Activated CD8-positive, alpha-beta memory T cell treated with anti-CD3 and anti-CD28 coated beads, Interleukin-2, amount 10 ng/mL, durations not matched to agents 7 days and 5 days (primary cell): ENCODE measurements around the gene VPS8. TPM values are rescaled to one million over a fixed set of nuclear protein-coding genes. Genes with fewer than 3 reads are reported as not detected.

Experiments used
- ATAC-seq: fragments of 150-1000 bp; cut with Tn5 transposase; one replicate; pipeline ENCODE4 v1.10.0; 2021; ENCODE audit warnings: moderate library complexity
- CTCF ChIA-PET: fragments of 350-600 bp; sonication (Branson Sonifier 250); formaldehyde crosslinking; loops from one replicate; lab custom pipeline; 2021; ENCODE audit warnings: antibody characterized with exemption; lab: Charles Lee
- DNase-seq: peaks from one replicate; pipeline ENCODE4 v3.0.0-alpha.2; 2020
- H3K27ac Mint-ChIP-seq: one replicate; pipeline ENCODE4 v1.8.0; 2021; ENCODE audit warnings: mild to moderate bottlenecking, mixed read lengths
- H3K27me3 Mint-ChIP-seq: one replicate; pipeline ENCODE4 v1.8.0; 2021; ENCODE audit warnings: mixed read lengths
- H3K36me3 Mint-ChIP-seq: one replicate; pipeline ENCODE4 v1.8.0; 2021; ENCODE audit warnings: mild to moderate bottlenecking, mixed read lengths
- H3K4me1 Mint-ChIP-seq: one replicate; pipeline ENCODE4 v1.8.0; 2021; ENCODE audit warnings: mixed read lengths
- H3K4me3 Mint-ChIP-seq: one replicate; pipeline ENCODE4 v1.8.0; 2021; ENCODE audit warnings: mild to moderate bottlenecking, moderate library complexity, mixed read lengths
- H3K9me3 Mint-ChIP-seq: one replicate; pipeline ENCODE4 v1.8.0; 2022; ENCODE audit warnings: low read depth, mixed read lengths
- total RNA-seq, 2 experiments: library from RNA; stranded (reverse); gene quantifications; one replicate each; pipeline ENCODE4 v1.2.3, GENCODE V29; 2021

VPS8 gene
- total RNA-seq, 2 experiments from 2014 or later = 43.2 to 71.7 TPM

GRCh38 chr3:185057829-185058228, 245.9 kb downstream of the VPS8 start:
- Mint-ChIP-seq H3K27ac (no peak overlapping the region), H3K4me1 (no peaks in the 10 kb centered on the region), H3K36me3 (peaks cover 27% of the 10 kb centered on the region), H3K27me3 (no peaks in the 10 kb centered on the region), H3K9me3 (peaks cover 12% of the 10 kb centered on the region), H3K4me3 (no peak overlapping the region)
- ATAC-seq (no peak), DNase-seq (no peak)
- CTCF ChIA-PET = no interaction called here

- Mint-ChIP-seq H3K9me3 (peaks cover 12% of the 10 kb centered on the region), H3K4me3 (no peak overlapping the region), H3K27ac (no peak overlapping the region), H3K36me3 (peaks cover 19% of the 10 kb centered on the region), H3K27me3 (peaks cover 3% of the 10 kb centered on the region), H3K4me1 (no peaks in the 10 kb centered on the region)
- CTCF ChIA-PET = no interaction called here
- no peak for DNase-seq
- ATAC-seq = no peak
Observed at GRCh38 chr3:185058796-185059195, 246.8 kb downstream of the VPS8 start.

DNA sequence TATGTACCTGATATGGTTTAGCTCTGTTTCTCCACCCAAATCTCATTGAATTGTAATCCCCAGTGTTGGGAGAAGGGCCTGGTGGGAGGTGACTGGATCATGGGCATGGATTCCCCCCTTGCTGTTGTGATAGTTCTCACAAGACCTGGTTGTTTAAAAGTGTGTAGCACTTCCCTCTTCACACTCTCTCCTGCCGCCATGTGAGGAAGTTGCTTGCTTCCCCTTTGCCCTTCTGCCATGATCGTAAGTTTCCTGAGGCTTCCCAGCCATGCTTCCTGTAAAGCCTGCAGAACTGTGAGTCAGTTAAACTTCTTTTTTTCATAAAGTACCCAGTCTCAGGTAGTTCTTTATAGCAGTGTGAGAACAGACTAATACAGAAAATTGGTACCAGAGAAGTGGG, 247.8 kb downstream of the VPS8 start:
- ATAC-seq = no peak
- CTCF ChIA-PET = no interaction called here
- Mint-ChIP-seq H3K4me1 (no peaks in the 10 kb centered on the region), H3K9me3 (peaks cover 10% of the 10 kb centered on the region), H3K27ac (no peak overlapping the region), H3K4me3 (no peak overlapping the region), H3K27me3 (peaks cover 3% of the 10 kb centered on the region), H3K36me3 (peaks cover 10% of the 10 kb centered on the region)
- no peak for DNase-seq

GRCh38 chr3:185060655-185061054, 248.7 kb downstream of the VPS8 start:
- no peak overlapping the region for H3K27ac Mint-ChIP-seq
- no peak overlapping the region for H3K4me3 Mint-ChIP-seq
- H3K4me1 Mint-ChIP-seq = no peaks in the 10 kb centered on the region
- peaks cover 10% of the 10 kb centered on the region for H3K9me3 Mint-ChIP-seq
- DNase-seq (no peak), ATAC-seq (no peak)
- H3K27me3 Mint-ChIP-seq = peaks cover 3% of the 10 kb centered on the region
- CTCF ChIA-PET = no interaction called here
- H3K36me3 Mint-ChIP-seq = peaks cover 4% of the 10 kb centered on the region

DNA sequence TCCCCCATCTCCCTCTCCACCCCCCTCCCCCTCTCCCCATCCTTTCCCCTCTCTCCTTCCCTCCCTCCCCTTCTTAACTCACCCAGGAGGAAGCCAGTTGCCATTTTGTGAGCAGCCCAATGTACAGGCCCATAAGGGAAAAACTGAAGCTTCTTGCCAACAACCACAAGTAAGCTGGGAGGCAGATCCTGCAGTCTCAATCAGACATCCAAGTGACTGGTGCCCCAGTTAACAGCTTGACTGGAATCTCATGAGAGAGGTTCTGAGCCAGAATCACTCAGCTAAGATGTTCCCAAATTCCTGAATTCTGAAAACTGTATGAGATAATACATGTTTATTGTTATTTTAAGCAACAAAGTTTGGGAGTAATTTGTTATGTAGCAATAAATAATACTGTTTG, 250.2 kb downstream of the VPS8 start:
- CTCF ChIA-PET = interaction anchor here (0.6 kb wide), 1 partner anchor 247 kb away, joined by 3 read pairs; no protein-coding TSS in a partner anchor
- no peaks in the 10 kb centered on the region for H3K4me1 Mint-ChIP-seq
- DNase-seq (no peak), ATAC-seq (no peak)
- no peak overlapping the region for H3K4me3 Mint-ChIP-seq
- H3K27me3 Mint-ChIP-seq = peaks cover 3% of the 10 kb centered on the region
- H3K9me3 Mint-ChIP-seq = peaks cover 8% of the 10 kb centered on the region
- no peak overlapping the region for H3K27ac Mint-ChIP-seq
- H3K36me3 Mint-ChIP-seq = no peaks in the 10 kb centered on the region

- CTCF ChIA-PET = no interaction called here
- peaks cover 5% of the 10 kb centered on the region for H3K9me3 Mint-ChIP-seq
- no peak overlapping the region for H3K27ac Mint-ChIP-seq
- no peak overlapping the region for H3K4me3 Mint-ChIP-seq
- H3K27me3 Mint-ChIP-seq = peaks cover 3% of the 10 kb centered on the region
- DNase-seq = no peak
- ATAC-seq = no peak
- H3K36me3 Mint-ChIP-seq = no peaks in the 10 kb centered on the region
- no peaks in the 10 kb centered on the region for H3K4me1 Mint-ChIP-seq
Observed at GRCh38 chr3:185063431-185063830, 251.5 kb downstream of the VPS8 start.

DNA sequence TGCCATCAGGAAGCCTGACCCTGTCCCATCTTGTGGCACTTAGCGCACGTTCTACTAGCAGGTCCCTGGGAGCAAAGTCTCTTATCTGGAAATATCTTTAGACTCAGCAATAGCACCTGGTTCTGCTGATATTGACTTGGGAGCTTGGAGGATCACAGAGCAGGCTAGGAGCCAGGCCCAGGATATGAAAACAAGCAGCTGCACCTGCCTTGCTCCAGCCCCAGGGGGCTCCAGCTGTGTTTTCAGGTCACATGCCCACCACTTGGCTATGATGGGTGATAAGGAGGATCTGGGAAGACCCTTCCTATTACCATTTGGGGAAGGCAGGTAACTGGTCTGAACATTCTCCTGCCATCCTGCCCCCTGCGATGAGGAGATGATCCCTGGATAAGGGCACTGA, 253.1 kb downstream of the VPS8 start:
- Mint-ChIP-seq H3K27me3 (peaks cover 3% of the 10 kb centered on the region), H3K27ac (no peak overlapping the region), H3K9me3 (peaks cover 3% of the 10 kb centered on the region), H3K36me3 (no peaks in the 10 kb centered on the region), H3K4me1 (no peaks in the 10 kb centered on the region), H3K4me3 (no peak overlapping the region)
- ATAC-seq (no peak), DNase-seq (no peak)
- CTCF ChIA-PET = no interaction called here

GRCh38 chr3:185066251-185066650, 254.3 kb downstream of the VPS8 start:
- Mint-ChIP-seq H3K27ac (no peak overlapping the region), H3K27me3 (peaks cover 3% of the 10 kb centered on the region), H3K4me3 (no peak overlapping the region), H3K9me3 (peaks cover 3% of the 10 kb centered on the region), H3K36me3 (no peaks in the 10 kb centered on the region), H3K4me1 (no peaks in the 10 kb centered on the region)
- DNase-seq (no peak), ATAC-seq (no peak)
- CTCF ChIA-PET = interaction anchor here (0.6 kb wide), 1 partner anchor 8 kb away, joined by 3 read pairs; no protein-coding TSS in a partner anchor

- Mint-ChIP-seq H3K27ac (no peak overlapping the region), H3K4me3 (no peak overlapping the region), H3K4me1 (no peaks in the 10 kb centered on the region), H3K36me3 (no peaks in the 10 kb centered on the region), H3K9me3 (no peaks in the 10 kb centered on the region), H3K27me3 (peaks cover 3% of the 10 kb centered on the region)
- no peak for ATAC-seq
- CTCF ChIA-PET = no interaction called here
- no peak for DNase-seq
Observed at GRCh38 chr3:185067173-185067572, 255.2 kb downstream of the VPS8 start.

DNA sequence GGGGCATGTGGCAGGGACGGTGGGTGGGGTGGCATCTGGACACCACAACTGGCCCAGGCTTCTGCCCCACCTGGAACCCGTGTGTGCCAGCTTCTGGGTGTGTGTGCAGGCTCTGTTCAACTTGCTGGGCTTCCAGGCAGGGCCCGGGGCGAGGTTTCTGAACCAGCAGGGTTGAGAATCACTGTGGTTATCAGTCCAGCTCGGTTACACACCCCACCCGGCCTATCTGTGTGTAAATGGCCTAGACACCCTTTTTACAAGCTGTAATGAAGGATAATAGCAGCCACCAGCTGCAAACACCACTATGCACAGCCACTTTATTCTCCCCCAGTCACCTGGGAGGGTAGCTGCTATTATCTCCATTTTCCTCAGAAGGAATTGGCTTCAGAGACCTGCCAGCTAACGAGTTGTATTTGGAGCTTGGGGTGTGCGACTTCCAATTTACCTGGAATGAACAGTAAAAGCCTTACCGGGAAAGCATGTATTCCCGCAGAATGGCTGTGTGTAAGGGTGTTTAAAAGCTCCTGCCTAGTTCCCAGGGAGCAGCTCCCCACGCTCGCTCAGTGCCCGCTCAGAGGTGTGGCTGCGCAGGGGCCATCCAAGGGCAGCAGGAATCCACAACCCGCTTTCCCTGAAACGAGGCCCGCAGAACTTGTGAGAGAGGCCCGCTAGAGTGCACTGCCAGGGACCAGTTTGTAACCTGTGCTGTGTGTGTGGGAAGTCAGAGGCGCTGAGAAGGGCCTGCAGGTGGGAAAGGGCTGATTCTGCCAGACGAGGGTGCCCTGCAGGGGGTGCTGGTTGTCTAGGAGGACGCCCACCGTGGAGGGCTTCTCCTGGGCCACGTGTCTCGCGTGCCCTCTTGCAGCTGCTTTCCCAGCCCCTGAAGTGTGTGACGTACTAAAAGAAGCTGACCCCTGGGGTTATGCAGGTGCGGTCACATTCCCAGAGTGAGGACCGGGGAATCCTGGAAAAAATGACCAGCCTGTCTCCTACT, 257.4 kb downstream of the VPS8 start:
- ATAC-seq (no peak), DNase-seq (no peak)
- no peaks in the 10 kb centered on the region for H3K36me3 Mint-ChIP-seq
- H3K4me1 Mint-ChIP-seq = no peaks in the 10 kb centered on the region
- no peak overlapping the region for H3K4me3 Mint-ChIP-seq
- CTCF ChIA-PET = no interaction called here
- H3K27me3 Mint-ChIP-seq = no peaks in the 10 kb centered on the region
- H3K27ac Mint-ChIP-seq = no peak overlapping the region
- H3K9me3 Mint-ChIP-seq = no peaks in the 10 kb centered on the region

- H3K27me3 Mint-ChIP-seq = no peaks in the 10 kb centered on the region
- DNase-seq (no peak), ATAC-seq (no peak)
- no peaks in the 10 kb centered on the region for H3K4me1 Mint-ChIP-seq
- H3K4me3 Mint-ChIP-seq = no peak overlapping the region
- CTCF ChIA-PET = no interaction called here
- H3K36me3 Mint-ChIP-seq = no peaks in the 10 kb centered on the region
- no peak overlapping the region for H3K27ac Mint-ChIP-seq
- H3K9me3 Mint-ChIP-seq = no peaks in the 10 kb centered on the region
Observed at GRCh38 chr3:185070491-185071286, 258.7 kb downstream of the VPS8 start.

GRCh38 chr3:185071287-185071800, 259.4 kb downstream of the VPS8 start:
- H3K4me1 Mint-ChIP-seq = no peaks in the 10 kb centered on the region
- H3K36me3 Mint-ChIP-seq = no peaks in the 10 kb centered on the region
- CTCF ChIA-PET = no interaction called here
- DNase-seq (no peak), ATAC-seq (no peak)
- no peak overlapping the region for H3K4me3 Mint-ChIP-seq
- H3K27me3 Mint-ChIP-seq = no peaks in the 10 kb centered on the region
- H3K27ac Mint-ChIP-seq = no peak overlapping the region
- no peaks in the 10 kb centered on the region for H3K9me3 Mint-ChIP-seq

GRCh38 chr3:185075547-185075946, 263.6 kb downstream of the VPS8 start:
- H3K9me3 Mint-ChIP-seq = no peaks in the 10 kb centered on the region
- no peaks in the 10 kb centered on the region for H3K36me3 Mint-ChIP-seq
- H3K27ac Mint-ChIP-seq = no peak overlapping the region
- CTCF ChIA-PET = no interaction called here
- no peaks in the 10 kb centered on the region for H3K27me3 Mint-ChIP-seq
- no peak for ATAC-seq
- no peaks in the 10 kb centered on the region for H3K4me1 Mint-ChIP-seq
- H3K4me3 Mint-ChIP-seq = no peak overlapping the region
- DNase-seq = no peak
